GM12878 (cell line): ENCODE data around the gene LPAR5. TPM values are rescaled to one million over a fixed set of nuclear protein-coding genes. Genes with fewer than 3 reads are reported as not detected.

Source experiments
- ATAC-seq: fragments of 200-7000 bp; cut with Tn5 transposase; 3 replicates; pipeline ENCODE4 v1.9.1; 2020; ENCODE audit warnings: mild to moderate bottlenecking, moderate library complexity
- BruUV-seq: library from RNA; stranded (reverse); fragments of 400-500 nt; replicated peaks from 2 replicates; lab custom pipeline; 2021; lab: Mats Ljungman, UMichigan
- CTCF ChIA-PET: fragments of 300-600 bp; sonication (Branson Sonifier 250); formaldehyde crosslinking; extraction: SDS; loops from one replicate; lab custom pipeline; 2021; ENCODE audit warnings: inconsistent platforms; lab: Yijun Ruan, JAX
- POLR2A ChIA-PET: fragments of 350-600 bp; formaldehyde crosslinking; extraction: SDS; loops from one replicate; lab custom pipeline; 2021; ENCODE audit warnings: inconsistent platforms; lab: Charles Lee
- RAD21 ChIA-PET: fragments of 300-600 bp; sonication (Branson Sonifier 250); formaldehyde crosslinking; loops from one replicate; lab custom pipeline; 2023; ENCODE audit warnings: antibody characterized with exemption; ENCODE audit not compliant: unreplicated experiment; lab: Charles Lee
- SMC1A ChIA-PET: fragments of 300-600 bp; sonication (Branson Sonifier 250); formaldehyde crosslinking; loops from one replicate; lab custom pipeline; 2023; ENCODE audit not compliant: unreplicated experiment, uncharacterized antibody; lab: Charles Lee
- DNase-seq: peaks from one replicate; pipeline ENCODE4 v3.0.0-alpha.2; 2011; ENCODE audit warnings: low read depth, low spot score
- FAIRE-seq: peaks from 3 replicates; lab custom pipeline; 2011; peaks lifted over from hg19 to GRCh38; lab: Jason Lieb, UNC
- H2AFZ ChIP-seq: 2 replicates; pipeline ENCODE4 v1.6.0; 2011; ENCODE audit warnings: low read depth, low read length, control low read depth; ENCODE audit not compliant: control insufficient read depth
- H3K27ac ChIP-seq: 2 replicates; pipeline ENCODE4 v1.5.1; 2011; ENCODE audit warnings: control low read depth; ENCODE audit not compliant: control insufficient read depth, insufficient read depth
- H3K27me3 ChIP-seq, 2 experiments: replicated peaks in 1 of 2; 2 replicates each; pipeline versions ENCODE4 v1.6.0 to v1.6.1; 2011; ENCODE audit warnings: low read length in 1 of 2; ENCODE audit not compliant: control insufficient read depth in 2 of 2, insufficient read depth in 2 of 2
- H3K36me3 ChIP-seq, 2 experiments: 2 replicates each; pipeline ENCODE4 v1.5.1; 2011; ENCODE audit warnings: low read length in 1 of 2; ENCODE audit not compliant: control insufficient read depth in 2 of 2, insufficient read depth in 2 of 2
- H3K4me1 ChIP-seq: 2 replicates; pipeline ENCODE4 v1.6.1; 2011; ENCODE audit warnings: mild to moderate bottlenecking, low read length, moderate library complexity, mixed read lengths; ENCODE audit not compliant: control insufficient read depth, insufficient read depth
- H3K4me2 ChIP-seq: 2 replicates; pipeline ENCODE4 v1.6.0; 2011; ENCODE audit warnings: control low read depth; ENCODE audit not compliant: control insufficient read depth, insufficient read depth
- H3K4me3 ChIP-seq: fragments of 200-600 bp; sonication (generic); 2 replicates; pipeline ENCODE4 v1.5.1; 2016
- H3K79me2 ChIP-seq: 2 replicates; pipeline ENCODE4 v1.6.0; 2011; ENCODE audit warnings: low read length; ENCODE audit not compliant: control insufficient read depth, insufficient read depth
- H3K9ac ChIP-seq: 2 replicates; pipeline ENCODE4 v1.8.0; 2011; ENCODE audit warnings: low read length, control low read depth, mixed read lengths; ENCODE audit not compliant: control insufficient read depth, insufficient read depth
- H3K9me3 ChIP-seq: replicated peaks from 3 replicates; pipeline ENCODE4 v1.5.1; 2011; ENCODE audit warnings: mild to moderate bottlenecking, low read length; ENCODE audit not compliant: control insufficient read depth, insufficient read depth
- H4K20me1 ChIP-seq: 2 replicates; pipeline ENCODE4 v1.6.0; 2011; ENCODE audit not compliant: control insufficient read depth, insufficient read depth
- ATF7 ChIP-seq: fragments of 450-650 bp; IDR thresholded peaks from 2 replicates; pipeline ENCODE4 v1.6.1; 2016; ENCODE audit warnings: low read depth, mild to moderate bottlenecking
- BCL11A ChIP-seq: IDR thresholded peaks from 2 replicates; pipeline ENCODE4 v1.6.1; 2011; ENCODE audit warnings: low read depth, low read length
- BHLHE40 ChIP-seq, 2 experiments: fragments of 450-650 bp in 1 of 2; IDR thresholded peaks; 2 replicates each; pipeline ENCODE4 v1.6.1; 2011 to 2017; ENCODE audit warnings: low read depth in 2 of 2, borderline replicate concordance in 1 of 2, improper control_type of control experiment in 1 of 2, low read length in 1 of 2, mild to moderate bottlenecking in 1 of 2
- EP300 ChIP-seq, 2 experiments: fragments of 150-350 bp in 1 of 2; IDR thresholded peaks; 2 replicates each; pipeline ENCODE4 v1.6.1; 2011 to 2012; ENCODE audit warnings: low read depth in 2 of 2, low read length in 2 of 2, borderline replicate concordance in 1 of 2, improper control_type of control experiment in 1 of 2, inconsistent platforms in 1 of 2; ENCODE audit not compliant: control insufficient read depth in 1 of 2
- HDAC6 ChIP-seq: fragments of 200-600 bp; sonication (generic); IDR thresholded peaks from one replicate; pipeline ENCODE4 v1.8.0; 2017; ENCODE audit warnings: antibody characterized with exemption; ENCODE audit not compliant: unreplicated experiment
- MTA2 ChIP-seq: fragments of 450-650 bp; IDR thresholded peaks from 2 replicates; pipeline ENCODE4 v1.6.1; 2016; ENCODE audit warnings: low read depth, mild to moderate bottlenecking, moderate library complexity
- NFXL1 ChIP-seq: fragments of 450-650 bp; IDR thresholded peaks from 2 replicates; pipeline ENCODE4 v1.6.1; 2017; ENCODE audit warnings: antibody characterized with exemption, mild to moderate bottlenecking, borderline replicate concordance
- RUNX3 ChIP-seq: IDR thresholded peaks from 2 replicates; pipeline ENCODE4 v1.6.1; 2012; ENCODE audit warnings: low read length, inconsistent platforms
- SMAD1 ChIP-seq: fragments of 450-650 bp; IDR thresholded peaks from 2 replicates; pipeline ENCODE4 v1.6.1; 2018; ENCODE audit warnings: mild to moderate bottlenecking, low read depth; ENCODE audit not compliant: partially characterized antibody
- SMAD5 ChIP-seq: IDR thresholded peaks from 2 replicates; pipeline ENCODE4 v1.6.1; 2016; ENCODE audit warnings: antibody characterized with exemption, low read depth
- SPI1 ChIP-seq: IDR thresholded peaks from 2 replicates; pipeline ENCODE4 v1.6.1; 2011; ENCODE audit warnings: low read depth, mild to moderate bottlenecking, low read length, moderate library complexity, borderline replicate concordance; ENCODE audit not compliant: insufficient read depth
- ZBED1 ChIP-seq: IDR thresholded peaks from 2 replicates; pipeline ENCODE4 v1.6.1; 2016; ENCODE audit warnings: borderline replicate concordance
- ZNF24 ChIP-seq: fragments of 450-650 bp; IDR thresholded peaks from 2 replicates; pipeline ENCODE4 v1.6.1; 2017; ENCODE audit warnings: antibody characterized with exemption, mild to moderate bottlenecking
- ZZZ3 ChIP-seq: IDR thresholded peaks from 2 replicates; pipeline ENCODE4 v1.6.1; 2011; ENCODE audit warnings: low read depth; ENCODE audit not compliant: control insufficient read depth, insufficient read length
- WGBS: methylation state at CpG from one replicate; pipeline ENCODE4 v1.1.6; 2016; ENCODE audit warnings: low lambda C conversion rate; ENCODE audit not compliant: insufficient replicate concordance, insufficient coverage; ENCODE audit errors: missing lambda C conversion rate; 5-methylcytosine and 5-hydroxymethylcytosine counted together
- in situ Hi-C: fragments of 300-500 bp; cut with MboI; formaldehyde crosslinking; loops from 9 replicates; pipeline ENCODE4 v1.14.3; 2018; ENCODE audit warnings: mixed read lengths
- intact Hi-C: fragments of 100-400 bp; cut with micrococcal nuclease; formaldehyde crosslinking; loops from one replicate; pipeline ENCODE4 v1.14.2; 2022; ENCODE audit not compliant: unreplicated experiment
- polyA plus RNA-seq, 11 experiments: library from polyadenylated mRNA; depleted of rRNA in 4 of 11; unstranded in 6 of 11; stranded (reverse) in 5 of 11; fragments of >200 nt; fragmentation: Nextera tagmentation in 4 of 11; fragmentation: Illumina TruSeq in 1 of 11; extraction: Ambion mirVana in 4 of 11; extraction: Trizol in 1 of 11; gene quantifications; 1 replicate in 1 of 11; 2 replicates in 10 of 11; pipeline versions ENCODE4 v1.2.1 to v1.2.3, GENCODE V29; 2011 to 2016; ENCODE audit warnings: inconsistent platforms in 2 of 11, missing spikeins in 2 of 11, low read depth in 1 of 11
- total RNA-seq, 4 experiments: library from RNA; depleted of rRNA in 3 of 4; stranded (reverse); fragments of >200 nt in 3 of 4; fragmentation: Illumina TruSeq in 1 of 4; extraction: Trizol in 1 of 4; gene quantifications; 2 replicates each; pipeline versions ENCODE4 v1.2.1 to v1.2.3, GENCODE V29; 2013 to 2021
- TF ChIP-seq, protein P1 (sequence below): IDR thresholded peaks from 2 replicates; pipeline ENCODE4 v1.6.1; 2012; ENCODE audit warnings: low read length, inconsistent platforms
- TF ChIP-seq, protein P2 (sequence below): fragments of 150-350 bp; IDR thresholded peaks from 2 replicates; pipeline ENCODE4 v1.6.1; 2016; ENCODE audit warnings: low read depth, low read length
- TF ChIP-seq, protein P3 (sequence below): IDR thresholded peaks from 2 replicates; pipeline ENCODE4 v1.6.1; 2011; ENCODE audit warnings: low read depth, mild to moderate bottlenecking, low read length, moderate library complexity, borderline replicate concordance; ENCODE audit errors: extremely low read depth

LPAR5 gene
- total and polyA plus RNA-seq, 10 of the 15 experiments (the other 5 are each of a cell fraction or from before 2014, with no cell fraction given): 1.3 to 7.9 (median 5.3) TPM

DNA sequence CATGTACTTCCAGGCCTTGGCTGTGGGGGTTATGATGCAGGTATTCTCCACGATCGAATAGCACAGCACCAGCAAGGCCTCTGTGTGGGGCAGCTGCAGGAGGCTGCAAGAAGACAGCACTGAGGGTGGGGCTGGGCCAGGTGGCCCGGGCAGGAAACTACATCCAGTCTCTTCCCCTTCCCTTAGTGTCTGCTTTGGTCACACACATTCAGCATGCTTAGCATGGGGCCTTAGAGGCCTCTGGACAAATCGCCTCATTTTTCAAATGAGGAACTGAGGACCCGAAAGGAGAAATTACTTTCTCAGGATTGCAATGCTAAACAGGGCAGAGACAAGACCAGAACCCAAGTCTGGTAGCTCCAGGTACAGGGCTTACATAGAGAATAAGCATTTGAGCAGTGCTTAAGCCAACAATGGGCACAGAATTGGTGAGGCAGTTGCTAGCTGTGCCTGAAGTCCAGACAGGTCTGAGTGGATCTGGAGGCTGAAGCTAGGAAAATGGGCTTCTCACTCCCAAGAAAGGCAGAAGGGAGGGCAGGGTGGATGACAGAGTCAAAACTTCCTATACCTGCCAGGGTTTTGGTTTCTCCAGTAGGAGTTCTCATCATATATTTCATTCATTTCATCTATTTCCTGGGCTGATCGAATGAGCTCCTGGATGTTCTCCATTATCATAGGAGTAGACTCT, 8.0 kb upstream of the LPAR5 start:
- H3K4me2 ChIP-seq: no peak overlapping the region
- peak overlapping the region; percentile 11; the same call in 1 of the 2 replicates for H3K27ac ChIP-seq
- intact Hi-C loops (no loop called here), in situ Hi-C loops (no loop called here)
- no TSS peak for BruUV-seq
- H4K20me1 ChIP-seq: no peaks in the 10 kb centered on the region
- POLR2A ChIA-PET: interaction anchor here (1.0 to 2.9 kb wide), 4 partner anchors 10 to 80 kb away, joined by 3 to 47 read pairs (median 10); partner anchors contain the start of genes COPS7A and LPAR5
- FAIRE-seq (no peak), ATAC-seq (peak; percentile 40), DNase-seq (no peak)
- H2AFZ ChIP-seq: peak overlapping the region; percentile 54
- no peak overlapping the region for H3K4me3 ChIP-seq
- no peaks in the 10 kb centered on the region for H3K36me3 ChIP-seq
- peaks cover 18% of the 10 kb centered on the region for H3K4me1 ChIP-seq
- RAD21 ChIA-PET: interaction anchor here (1.6 to 2.5 kb wide), 7 partner anchors 9 to 73 kb away, joined by 4 to 24 read pairs (median 9); partner anchors contain the start of genes CHD4, LPAR5 and ZNF384
- H3K9me3 ChIP-seq: peaks cover 15% of the 10 kb centered on the region
- WGBS: 25% methylated on average over 6 of the region's 6 CpGs
- CTCF ChIA-PET: interaction anchor here (0.6 to 3.6 kb wide), 19 partner anchors 8 to 137 kb away, joined by 3 to 23 read pairs (median 5); partner anchors contain the start of genes LPAR5, MLF2 and NOP2
- H3K9ac ChIP-seq: no peak overlapping the region
- SMC1A ChIA-PET: interaction anchor here (1.0 to 4.2 kb wide), 17 partner anchors 8 to 218 kb away, joined by 3 to 23 read pairs (median 4); partner anchors contain the start of gene LPAR5
- no peaks in the 10 kb centered on the region for H3K27me3 ChIP-seq
- H3K79me2 ChIP-seq: no peaks in the 10 kb centered on the region
- TF ChIP-seq, protein P1, sequence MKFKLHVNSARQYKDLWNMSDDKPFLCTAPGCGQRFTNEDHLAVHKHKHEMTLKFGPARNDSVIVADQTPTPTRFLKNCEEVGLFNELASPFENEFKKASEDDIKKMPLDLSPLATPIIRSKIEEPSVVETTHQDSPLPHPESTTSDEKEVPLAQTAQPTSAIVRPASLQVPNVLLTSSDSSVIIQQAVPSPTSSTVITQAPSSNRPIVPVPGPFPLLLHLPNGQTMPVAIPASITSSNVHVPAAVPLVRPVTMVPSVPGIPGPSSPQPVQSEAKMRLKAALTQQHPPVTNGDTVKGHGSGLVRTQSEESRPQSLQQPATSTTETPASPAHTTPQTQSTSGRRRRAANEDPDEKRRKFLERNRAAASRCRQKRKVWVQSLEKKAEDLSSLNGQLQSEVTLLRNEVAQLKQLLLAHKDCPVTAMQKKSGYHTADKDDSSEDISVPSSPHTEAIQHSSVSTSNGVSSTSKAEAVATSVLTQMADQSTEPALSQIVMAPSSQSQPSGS: no peak
- no peak for TF ChIP-seq RUNX3
- no peak for TF ChIP-seq ATF7
- TF ChIP-seq HDAC6: no peak
- TF ChIP-seq SPI1: peak; percentile 80
- no peak for TF ChIP-seq BHLHE40 (IDR thresholded peaks at IDR 0.05; ENCODE audit: borderline replicate concordance in 1 of 2, low read depth in 2 of 2, low read length in 1 of 2)
- TF ChIP-seq SMAD1: no peak
- TF ChIP-seq ZBED1: no peak
- TF ChIP-seq NFXL1: no peak
- TF ChIP-seq SMAD5: no peak
- no peak for TF ChIP-seq ZZZ3
- no peak for TF ChIP-seq BCL11A
- TF ChIP-seq ZNF24: no peak
- no peak for TF ChIP-seq MTA2
- TF ChIP-seq, protein P2, sequence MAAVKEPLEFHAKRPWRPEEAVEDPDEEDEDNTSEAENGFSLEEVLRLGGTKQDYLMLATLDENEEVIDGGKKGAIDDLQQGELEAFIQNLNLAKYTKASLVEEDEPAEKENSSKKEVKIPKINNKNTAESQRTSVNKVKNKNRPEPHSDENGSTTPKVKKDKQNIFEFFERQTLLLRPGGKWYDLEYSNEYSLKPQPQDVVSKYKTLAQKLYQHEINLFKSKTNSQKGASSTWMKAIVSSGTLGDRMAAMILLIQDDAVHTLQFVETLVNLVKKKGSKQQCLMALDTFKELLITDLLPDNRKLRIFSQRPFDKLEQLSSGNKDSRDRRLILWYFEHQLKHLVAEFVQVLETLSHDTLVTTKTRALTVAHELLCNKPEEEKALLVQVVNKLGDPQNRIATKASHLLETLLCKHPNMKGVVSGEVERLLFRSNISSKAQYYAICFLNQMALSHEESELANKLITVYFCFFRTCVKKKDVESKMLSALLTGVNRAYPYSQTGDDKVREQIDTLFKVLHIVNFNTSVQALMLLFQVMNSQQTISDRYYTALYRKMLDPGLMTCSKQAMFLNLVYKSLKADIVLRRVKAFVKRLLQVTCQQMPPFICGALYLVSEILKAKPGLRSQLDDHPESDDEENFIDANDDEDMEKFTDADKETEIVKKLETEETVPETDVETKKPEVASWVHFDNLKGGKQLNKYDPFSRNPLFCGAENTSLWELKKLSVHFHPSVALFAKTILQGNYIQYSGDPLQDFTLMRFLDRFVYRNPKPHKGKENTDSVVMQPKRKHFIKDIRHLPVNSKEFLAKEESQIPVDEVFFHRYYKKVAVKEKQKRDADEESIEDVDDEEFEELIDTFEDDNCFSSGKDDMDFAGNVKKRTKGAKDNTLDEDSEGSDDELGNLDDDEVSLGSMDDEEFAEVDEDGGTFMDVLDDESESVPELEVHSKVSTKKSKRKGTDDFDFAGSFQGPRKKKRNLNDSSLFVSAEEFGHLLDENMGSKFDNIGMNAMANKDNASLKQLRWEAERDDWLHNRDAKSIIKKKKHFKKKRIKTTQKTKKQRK: no peak
- TF ChIP-seq, protein P3, sequence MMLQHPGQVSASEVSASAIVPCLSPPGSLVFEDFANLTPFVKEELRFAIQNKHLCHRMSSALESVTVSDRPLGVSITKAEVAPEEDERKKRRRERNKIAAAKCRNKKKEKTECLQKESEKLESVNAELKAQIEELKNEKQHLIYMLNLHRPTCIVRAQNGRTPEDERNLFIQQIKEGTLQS: no peak
- no peak for TF ChIP-seq EP300 (IDR thresholded peaks at IDR 0.05; ENCODE audit: borderline replicate concordance in 1 of 2, control insufficient read depth in 1 of 2, low read depth in 2 of 2, low read length in 2 of 2)
